Measurements from ENCODE around the gene PHC2.

Gene PHC2

DNA sequence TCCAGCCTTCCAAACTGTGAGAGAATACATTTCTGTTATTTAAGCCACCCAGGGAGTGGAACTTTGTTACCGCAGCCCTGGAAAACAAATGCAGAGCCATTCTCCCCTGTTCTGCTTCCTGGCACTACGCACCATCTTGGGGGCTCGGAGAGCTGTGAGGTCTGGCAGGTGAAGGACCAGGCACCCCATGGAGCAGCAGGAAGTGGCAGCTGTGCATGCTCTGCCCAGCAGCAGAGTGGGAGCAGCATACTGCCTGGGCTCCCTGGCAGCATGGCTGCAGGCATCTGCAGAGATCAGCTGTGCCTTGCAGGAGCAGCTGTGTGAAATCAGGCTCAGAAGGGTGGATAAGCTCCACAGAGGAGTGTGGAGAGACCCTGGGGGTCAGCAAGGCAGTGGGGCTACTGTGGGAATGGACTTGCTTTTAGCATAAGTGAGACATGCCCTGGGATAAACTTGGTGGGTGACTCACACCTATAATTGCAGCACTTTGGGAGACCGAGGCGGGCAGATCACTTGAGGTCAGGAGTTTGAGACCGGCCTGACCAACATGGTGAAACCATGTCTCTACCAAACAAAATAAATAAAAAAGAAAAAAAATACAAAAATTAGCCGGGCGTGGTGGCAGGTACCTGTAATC, 23.9 kb upstream of the PHC2 start:
- DNase-seq: no peak

DNA sequence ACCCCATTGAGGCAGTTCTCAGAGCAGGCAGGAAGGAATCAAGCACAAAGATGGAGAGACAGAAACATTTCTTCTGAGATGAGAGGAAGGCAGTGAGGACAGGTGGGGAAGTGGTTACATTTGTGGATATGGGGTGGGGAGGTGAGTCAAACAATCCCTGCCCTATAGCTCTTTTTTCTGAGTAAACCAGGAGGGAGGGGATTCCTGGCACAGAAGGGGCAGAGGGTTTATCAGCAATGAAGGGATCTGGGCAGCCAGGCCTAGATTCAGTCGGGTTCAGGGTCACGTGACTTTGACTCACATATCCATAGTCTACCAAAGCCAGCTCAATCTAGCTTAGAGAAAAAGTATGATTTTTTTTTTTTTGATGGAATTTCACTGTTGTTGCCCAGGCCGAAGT, 15.7 kb upstream of the PHC2 start:
- DNase-seq: no peak

DNA sequence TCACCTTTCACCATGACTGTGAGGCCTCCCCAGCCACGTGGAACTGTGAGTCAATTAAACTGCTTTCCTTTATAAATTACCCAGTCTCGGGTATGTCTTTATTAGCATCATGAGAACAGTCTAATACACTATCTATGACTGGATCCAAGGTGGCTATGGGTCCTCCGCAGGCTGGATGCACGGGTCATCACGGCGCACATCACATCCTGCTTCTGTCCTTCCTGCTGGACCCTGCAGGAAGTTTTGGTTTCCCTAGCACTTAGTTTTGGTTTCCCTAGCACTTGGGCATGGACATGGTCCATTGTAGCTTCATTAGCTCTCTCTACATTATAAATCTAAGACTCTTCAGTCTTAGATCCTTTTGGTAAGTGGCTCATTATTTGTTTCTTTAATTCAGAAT, 14.2 kb upstream of the PHC2 start:
- DNase-seq: no peak

DNA sequence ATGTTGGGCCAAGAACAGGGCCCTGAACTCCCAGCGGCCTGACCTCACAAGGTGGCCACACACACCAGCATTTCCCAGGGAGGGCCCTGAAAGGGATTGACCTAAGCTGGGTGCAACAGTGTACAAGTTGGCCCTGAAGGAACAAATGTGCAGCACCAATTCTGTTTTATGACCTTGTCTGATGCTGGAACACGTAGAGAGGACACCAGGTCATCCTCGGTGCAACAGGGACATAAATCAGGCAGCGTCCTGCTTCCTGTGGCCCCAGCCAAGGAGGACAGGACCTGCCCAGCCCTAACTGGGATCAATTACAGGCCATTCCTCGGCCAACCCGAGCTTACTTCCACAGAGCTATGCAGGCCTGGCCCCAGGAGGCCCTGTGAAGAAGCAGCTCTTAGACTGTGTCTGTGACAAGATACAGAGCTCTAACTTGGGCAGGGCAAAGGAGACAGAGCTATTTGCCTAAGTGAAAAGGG, 12.8 kb upstream of the PHC2 start:
- no peak for DNase-seq

DNA sequence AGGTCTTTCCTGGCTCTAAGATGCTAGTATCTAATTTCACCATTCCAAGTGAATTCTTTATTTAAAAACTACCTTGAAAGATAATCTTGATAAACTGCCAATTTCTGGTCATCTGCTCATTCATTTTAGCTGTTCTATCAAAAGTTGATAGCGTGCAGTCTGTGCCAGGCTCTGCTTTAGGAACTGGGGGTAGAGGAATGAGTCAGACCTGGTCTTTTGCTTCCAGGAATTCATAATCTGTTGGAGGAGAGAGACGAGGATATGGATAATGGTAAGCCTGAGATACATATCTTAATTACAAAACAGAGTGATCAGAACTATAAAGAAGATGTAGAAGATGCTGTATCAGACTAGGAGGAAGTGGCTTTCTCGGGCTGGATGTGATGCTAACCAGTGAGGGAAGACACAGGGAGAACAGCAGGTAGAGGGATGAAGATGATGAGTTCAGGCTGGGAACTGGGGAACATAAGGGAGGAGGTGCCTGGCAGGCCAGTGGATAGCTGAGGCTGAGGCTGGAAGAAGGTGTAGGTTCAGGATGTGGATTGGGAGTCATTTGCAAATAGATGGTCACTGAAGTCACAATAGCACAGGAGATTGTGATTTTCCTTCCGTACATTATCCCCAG, 12.3 kb upstream of the PHC2 start:
- no peak for DNase-seq

DNA sequence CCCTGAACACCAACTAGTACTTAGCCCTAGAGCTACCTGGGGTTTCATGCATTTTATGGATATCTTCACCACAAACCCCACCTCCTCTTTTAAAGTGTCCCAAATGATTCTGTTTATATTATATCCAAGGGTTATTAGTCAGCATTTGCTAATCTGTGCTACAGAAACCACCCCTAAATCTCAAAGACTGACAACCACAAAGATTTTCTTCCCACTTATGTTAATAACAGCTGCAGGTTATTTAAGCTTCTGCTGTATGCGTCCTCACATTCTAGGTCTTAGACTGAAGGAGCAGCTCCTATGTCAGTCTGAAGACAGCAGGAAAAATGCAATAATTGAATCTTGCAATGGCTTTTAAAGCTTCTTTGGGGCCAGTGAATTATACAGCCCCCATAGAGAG, 11.2 kb upstream of the PHC2 start:
- DNase-seq: no peak

DNA sequence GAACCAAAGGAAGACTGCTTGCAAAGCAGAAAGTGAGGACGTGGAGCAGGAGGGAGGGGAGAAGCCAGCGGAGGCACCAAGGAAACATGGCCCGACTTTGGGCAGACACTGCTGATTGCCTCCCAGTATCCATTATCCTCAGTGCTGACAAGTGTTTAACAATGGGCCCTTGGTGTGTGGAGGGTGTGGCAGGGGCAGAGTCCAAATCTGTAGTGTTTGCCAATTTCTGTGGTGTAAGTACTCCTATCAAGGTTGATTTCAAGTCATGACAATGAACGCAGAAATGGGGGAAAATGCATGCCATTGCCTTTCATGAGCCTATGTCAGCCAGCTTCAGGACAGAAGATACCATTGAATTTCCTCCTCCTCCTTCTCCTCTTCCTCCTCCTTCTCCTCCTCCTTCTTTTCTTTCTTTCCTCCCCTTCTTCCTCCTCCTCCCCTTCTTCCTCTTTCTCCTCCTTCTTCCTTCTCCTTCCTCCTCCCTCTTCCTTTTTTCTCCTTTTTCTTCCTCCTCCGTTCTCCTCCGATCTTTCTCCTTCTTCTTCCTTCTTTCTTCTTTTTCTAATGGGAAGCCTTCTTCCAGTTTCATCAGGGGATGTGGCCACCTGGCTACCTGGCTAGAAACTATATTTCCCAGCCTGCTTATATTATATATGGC, 10.3 kb upstream of the PHC2 start:
- DNase-seq: no peak

DNA sequence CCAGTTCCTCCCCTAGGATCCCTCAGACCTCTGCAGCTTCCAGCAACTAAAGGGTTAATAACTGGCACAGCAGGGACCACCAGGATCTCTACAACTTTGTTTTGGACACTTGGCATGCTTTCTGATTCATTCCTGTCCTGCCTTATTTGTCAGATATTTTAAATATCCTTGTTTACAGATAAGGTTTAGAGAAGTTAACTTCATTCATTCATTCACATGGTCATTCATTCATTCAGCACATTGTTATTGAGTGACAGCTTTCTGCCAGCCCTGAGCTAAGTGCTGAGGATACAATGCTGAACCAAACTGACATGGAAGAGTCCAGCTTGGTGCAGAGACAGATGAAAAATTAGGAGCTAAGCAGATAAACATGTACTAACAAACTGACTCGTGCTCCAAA, 8.8 kb upstream of the PHC2 start:
- DNase-seq: no peak

DNA sequence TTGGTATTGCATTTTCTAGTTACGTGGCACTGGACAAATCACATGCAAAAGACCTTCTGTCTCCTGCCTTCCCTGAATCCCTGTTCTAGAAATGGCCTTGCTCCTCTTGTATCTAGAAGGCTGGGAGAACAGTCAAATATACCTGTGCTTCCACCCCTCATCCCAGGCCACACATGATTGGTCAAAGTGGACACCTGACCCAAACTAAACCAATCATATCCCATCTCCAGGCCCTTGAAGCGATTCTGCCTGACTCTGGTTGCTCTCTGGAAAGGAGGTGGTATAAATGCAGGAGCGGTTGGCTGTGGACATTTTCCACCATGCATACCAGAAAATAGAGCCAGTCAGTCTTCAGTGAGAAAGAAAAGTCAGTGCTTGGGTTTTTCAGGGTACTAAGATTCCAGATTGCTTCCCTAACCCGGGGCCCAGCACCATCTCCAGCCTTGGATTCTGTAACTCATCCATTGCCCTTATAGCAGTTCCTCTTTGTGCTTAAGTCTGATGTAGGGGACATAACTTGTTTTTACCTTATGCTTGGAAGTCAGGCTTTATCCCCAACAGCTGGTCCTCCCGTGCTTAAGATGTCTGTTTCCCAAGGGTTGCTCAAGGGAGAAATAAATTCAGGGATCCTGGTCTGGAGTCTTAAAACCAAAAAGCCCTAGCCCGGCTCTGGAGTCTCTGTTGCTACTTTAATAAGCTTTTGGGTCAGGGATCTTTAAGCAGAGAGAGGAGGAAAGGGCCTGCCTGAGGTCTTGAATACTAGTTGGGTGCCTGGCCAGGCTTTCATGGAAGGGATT, 7.7 kb upstream of the PHC2 start:
- DNase-seq: no peak

DNA sequence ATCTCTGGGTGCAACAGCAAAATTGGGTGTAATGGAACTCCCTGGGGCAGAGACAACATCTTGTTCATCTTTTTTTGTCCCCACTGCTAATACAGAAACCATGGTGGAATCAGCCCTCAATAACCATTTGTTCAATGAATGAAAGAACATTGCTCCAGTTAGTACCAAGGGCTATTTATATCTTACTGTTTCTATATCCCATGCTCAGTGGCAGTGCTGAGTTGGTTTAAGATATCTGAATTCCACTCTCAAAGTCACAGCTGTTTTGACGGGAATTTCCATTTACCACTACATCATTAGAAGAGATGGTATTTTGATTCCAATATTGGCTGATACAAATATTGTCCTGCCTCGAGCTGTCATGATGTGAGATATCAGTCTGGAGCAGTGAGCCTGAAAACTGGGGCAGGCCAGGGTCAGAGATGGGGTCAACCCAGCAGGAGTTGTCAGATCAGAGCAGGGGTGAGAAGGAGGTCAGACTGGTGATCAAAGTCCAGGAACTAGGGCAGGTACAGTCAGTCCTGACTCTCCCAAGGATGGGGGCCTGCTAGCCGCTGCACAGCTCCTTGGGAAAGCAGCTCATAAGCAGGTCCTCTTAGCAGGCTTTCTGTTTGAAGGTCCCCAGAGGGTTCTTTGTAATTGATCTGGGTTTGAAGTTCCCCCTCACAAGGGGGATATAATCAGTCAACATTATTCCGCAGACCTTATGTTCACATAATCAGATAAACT, 5.8 kb upstream of the PHC2 start:
- DNase-seq: no peak

DNA sequence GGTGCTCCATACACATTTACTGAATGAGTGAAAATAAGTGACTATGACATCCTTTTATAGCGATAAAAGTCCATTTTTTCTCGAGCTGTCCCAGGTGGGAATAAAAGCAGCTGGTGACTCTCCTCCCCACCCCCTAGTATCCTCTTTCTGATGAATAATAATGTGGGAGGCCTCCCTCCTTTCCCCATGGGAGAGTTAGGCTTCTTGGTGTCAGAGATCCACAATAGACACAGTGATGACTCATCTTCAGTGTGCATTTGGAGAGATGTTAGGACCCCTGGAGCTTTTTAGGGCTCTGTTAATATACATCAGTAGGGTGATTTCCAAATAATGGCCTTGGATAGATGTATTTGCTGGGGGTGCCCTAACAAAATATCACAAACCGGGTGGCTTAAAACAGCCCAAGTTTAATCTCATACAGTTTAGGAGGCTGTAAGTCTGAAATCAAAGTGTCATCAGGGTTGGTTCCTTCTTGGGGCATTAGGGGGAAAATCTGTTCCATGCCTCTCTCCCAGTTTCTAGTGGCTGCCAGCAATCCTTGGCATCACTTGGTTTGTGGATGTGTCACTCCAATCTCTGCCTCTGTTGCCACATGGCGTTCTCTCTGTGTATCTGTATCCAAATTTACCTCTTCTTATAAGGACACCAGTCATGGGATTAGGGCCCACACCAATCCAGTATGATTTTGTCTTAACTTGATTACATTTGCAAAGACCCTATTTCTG, 4.4 kb upstream of the PHC2 start:
- DNase-seq: no peak

DNA sequence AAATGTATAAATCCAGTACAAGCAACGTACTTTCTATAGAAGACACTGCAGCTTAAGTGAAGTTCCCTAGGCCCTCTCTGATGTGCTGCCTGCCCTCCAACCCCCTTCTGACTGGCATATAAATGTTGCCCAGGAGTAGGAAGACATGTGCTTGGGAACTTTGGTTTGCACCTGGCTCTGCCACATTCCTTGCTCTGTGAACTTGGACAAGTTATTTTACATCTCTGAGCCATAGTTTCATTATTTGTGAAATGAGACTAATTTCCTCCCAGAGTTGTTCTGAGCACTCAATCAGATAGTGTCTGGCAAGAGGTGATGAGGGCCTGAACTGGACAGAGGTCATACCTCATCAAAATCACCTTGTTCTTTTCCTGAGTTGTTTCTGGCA, 3.5 kb upstream of the PHC2 start:
- no peak for DNase-seq

DNA sequence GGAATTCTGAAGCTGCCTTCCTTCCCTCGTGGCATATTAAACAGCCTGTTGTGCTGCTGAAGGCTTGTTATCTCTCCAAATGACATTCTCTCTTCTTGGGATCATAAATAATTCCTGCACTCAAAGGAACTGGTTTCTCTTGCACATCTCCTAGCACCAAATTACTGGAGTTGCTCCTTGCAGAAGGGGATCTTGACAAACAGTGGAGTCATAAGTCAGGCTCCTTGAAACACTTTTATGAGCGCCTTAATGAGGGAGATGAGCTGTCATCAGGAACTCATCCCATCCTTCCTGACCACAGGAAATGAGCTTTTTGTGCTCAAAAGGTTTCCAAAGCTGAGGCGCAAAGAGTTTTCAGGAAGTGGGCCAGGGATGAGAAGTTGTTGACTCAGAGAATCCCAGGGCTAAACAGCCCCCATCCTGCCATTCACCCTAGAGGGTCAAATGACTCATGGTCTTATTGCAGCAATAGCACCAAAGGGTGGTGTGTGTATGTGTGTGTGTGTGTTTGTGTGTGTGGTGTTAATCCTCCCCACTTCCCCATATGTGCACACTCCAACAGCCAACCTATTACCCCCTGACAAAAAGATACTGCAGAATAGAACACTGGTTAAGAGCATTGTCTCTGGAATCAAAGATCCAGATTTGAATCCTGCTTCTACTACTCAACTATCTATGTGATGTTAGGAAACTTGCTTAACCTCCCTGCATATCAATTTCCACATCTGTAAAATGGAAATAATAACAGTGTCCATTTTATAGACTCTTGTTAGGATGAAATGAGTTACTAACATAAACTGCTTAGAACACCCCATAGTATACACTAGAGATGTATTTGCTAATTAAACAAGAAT, 2.8 kb upstream of the PHC2 start:
- DNase-seq: no peak

DNA sequence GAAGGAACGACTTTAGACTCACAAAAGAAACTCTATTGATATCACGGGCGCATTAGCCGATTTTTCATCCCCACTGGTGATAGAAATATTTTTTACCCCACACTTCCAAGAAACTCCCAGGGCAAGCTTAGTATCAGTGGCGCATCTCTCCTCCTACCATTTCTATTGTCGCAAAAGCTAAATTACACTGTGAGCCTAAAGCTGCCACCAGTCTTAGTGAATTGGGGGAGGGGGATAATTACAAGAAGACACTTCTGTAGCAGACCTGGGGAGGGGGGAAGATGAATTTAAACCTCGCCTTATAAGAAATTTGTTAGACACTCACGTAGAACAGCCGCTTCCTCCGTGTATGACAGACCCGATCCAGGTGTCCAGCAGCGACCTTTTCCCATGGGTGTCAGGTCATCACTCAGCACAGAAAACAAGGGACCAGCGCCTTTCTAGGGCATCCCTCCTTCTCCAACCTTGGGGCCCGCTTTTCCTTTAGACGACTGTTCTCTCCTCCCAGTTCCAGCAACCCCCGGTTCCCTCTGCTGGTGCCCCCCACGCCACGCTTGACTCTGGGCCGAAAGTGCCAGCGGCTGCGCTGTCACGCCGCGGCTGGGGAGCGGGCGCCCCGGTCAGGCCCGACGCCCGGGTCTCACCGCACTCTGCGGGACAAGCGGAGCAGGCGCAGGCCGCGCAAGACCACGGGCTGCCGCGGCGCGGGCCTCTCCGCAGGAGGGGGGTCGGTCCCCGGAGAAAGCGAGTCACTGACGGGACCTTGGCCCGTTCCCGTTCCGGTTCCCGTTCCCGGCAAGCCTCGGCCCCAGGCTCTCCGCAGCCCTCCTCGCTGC, 821 bp downstream of the PHC2 start:
- no peak for DNase-seq

DNA sequence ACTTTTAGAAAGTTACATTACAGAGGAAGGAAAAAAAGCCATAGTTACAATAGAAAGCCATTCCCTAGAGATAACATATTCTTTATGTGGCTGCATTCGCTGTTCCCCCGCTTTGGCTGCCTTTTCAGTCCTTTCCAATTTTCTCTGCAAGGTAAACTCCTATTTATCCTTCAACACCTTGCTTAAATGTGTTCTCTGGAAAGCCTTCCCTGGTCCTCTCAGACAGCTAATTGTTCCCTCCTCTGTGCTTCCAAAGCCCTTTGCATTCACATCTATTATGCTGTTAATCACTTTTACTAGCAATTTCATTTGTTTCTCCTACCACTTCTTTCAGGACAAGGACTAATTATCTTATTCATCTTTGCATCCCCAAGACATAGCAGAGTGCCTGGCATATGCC, 1.6 kb downstream of the PHC2 start:
- DNase-seq: no peak

DNA sequence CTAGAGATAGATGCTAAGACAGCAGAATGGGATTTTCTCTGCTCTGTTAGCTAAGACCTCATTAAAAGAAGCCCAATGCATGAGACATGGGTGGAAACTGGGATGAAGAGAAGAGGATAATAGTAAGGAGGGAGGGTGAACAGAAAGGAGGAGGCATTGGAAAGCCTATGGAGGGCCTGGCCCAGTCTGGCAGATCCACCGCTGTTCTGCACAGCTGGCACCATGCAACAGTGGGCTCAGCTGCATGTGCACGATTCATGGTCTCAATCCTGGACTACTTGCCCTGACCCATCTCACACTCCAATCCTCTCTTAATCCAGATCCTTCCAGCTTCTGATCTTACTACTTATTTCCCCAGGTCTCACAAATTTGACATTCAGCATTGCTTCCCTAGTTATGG, 2.2 kb downstream of the PHC2 start:
- DNase-seq: no peak

DNA sequence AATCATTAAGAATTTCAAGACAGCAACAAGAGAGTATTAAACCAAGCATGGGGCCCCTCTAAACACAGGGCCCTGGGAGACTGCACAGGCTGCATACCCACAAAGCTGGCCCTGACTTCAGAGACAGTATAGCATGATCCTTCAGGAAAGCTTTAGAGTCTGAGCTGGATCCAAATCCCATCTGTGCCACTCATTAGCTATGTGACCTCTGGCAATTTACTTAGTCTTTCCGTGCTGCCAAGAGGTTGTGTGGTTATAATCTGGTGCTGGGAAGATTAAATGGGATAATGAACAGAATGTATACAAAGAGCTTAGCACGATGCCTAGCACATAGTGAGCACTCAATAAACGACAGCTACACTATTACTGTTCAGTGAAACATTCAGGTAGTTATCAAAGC, 4.0 kb downstream of the PHC2 start:
- DNase-seq: no peak

DNA sequence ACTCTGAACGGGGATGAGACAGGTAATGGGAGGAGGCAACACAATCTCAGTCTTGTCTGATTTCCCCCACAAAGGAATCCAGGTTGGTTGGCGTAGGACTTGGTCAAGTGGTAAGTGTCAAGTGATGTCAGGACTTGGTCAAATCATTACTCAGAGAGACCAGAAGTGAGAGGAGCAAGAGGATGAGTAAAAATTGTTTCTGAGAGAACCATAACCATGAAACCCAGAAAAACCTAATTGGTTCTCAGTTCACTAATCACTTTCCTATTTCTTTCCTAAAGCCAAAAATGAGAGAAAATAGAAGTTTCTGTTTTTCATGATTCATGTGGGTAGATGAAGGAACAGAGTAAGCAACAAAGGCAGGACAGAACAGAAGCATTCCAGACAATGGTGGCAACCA, 5.0 kb downstream of the PHC2 start:
- DNase-seq: no peak

DNA sequence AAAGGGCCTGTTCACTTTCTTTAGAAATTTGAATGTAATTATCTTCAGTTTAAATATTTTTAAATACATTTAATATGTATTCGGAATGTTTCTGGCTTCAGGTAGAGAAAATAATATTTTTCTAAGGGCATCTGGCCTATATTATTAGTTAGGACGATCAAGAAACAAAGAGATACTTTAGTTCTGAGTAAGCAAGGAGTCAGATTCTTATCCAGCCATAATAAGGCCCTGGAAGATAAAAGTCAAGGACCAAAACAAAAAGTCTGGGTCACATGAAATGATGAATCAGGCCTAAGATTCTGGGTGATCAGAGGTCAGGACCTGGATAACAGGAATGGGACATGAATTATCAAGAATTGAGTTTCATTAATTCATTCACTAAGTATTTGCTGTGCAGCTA, 6.3 kb downstream of the PHC2 start:
- DNase-seq: no peak

DNA sequence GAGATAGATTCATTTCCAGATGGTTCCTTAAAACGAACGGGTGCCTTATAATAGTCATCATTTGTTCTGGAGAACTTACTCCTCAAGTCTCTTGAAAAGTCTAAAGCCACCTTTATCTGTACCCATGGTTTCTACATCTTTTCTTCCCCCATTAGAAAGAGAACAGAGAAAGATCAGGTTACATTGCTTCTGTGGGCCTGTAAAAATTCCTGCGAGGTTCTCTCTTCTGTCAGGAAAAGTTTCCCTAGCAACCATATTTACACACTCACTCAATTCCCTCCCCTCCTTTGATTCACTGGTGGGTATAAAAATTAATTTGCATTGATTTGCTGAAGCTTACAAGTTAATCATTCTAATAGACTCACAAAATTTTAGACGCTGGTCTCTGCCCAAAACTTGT, 6.7 kb downstream of the PHC2 start:
- DNase-seq: no peak
